ENCODE measurements around the gene GLP1R.

The GLP1R gene

DNA sequence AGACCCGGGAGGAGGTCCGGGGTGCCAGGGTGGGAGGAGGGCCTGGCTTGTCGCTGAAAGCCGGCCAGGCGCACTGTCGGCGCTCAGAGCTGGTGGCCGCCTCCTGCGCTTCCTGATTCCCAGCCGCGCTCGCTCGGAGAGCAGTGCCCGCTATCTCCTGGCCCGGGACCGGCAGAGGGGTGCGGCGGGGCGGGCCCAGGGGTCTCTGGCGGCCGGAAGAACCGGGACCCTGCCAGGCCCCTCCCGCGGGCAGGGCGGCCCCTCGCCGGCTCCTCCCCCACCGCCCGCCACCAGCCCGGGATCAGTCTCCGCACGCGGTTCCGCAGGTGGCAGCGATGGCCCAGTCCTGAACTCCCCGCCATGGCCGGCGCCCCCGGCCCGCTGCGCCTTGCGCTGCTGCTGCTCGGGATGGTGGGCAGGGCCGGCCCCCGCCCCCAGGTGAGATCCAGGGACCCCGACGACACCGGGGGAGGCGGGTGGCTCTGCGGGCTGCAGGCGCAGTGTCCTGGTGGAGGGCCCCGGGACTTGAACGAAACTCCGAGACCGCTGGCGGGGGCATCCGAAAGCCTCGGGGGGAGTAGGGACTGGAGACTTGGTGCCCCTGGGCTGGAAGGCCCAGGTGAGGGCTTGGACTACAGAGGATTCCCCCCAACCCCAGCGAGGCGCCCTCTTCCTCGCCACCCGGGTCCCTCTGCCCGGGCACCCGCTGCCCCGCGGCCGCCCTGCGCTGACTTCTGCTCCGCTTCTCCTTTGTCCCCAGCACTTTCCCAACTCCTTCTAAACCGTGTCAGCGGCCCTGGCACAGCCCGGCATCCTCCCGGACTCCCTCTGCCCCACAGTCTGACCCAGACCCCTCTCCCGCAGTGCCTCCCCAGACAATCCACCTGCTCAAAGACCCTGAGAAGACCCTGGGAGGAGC lies at the start of gene GLP1R:
Gene GLP1R (plus strand): TSS at position 301 of the 919 bp plus-strand sequence. CDS start 60 bp downstream, at position 361.
- DNase-seq: peak in 1 of 2 experiments; percentile 31

DNA sequence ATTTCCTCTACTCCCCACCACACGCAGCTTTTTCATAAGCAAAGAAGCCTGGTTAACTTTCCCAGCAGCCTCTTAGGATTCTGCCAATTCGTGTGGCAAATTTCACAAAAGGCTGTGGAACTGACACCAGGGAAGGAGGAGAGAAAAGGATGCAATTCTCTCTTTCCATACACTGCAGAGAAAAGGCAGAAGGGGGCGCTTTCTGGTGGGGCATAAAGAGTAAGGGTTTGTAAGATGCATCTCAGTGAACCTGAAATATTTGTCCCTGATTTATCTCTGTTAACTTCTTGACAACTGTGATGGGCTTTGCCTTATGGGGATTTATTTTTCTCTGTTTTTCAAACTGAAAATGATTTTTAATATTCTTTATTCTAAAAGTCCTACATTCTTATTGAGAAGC lies 45.5 kb upstream of the GLP1R start:
- peak; percentile 9 to 28 for DNase-seq

DNA sequence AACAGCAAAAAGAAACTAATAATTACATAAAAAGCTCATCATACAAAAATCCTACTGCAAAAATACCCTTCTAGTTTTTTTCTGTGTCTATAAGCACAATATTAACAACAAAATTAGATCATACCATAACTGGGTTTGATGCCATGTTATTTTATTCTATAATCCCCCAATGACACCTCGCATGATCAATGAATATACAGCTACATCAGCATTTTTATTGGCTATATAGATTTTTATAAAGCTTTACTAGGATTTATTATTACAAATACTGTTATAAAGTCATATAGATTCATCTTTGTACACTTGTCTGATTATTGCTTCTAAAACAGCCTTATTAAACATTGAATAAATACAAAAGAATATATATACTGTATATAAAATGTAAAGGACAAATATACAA lies 45.1 kb upstream of the GLP1R start:
- DNase-seq: no peak

DNA sequence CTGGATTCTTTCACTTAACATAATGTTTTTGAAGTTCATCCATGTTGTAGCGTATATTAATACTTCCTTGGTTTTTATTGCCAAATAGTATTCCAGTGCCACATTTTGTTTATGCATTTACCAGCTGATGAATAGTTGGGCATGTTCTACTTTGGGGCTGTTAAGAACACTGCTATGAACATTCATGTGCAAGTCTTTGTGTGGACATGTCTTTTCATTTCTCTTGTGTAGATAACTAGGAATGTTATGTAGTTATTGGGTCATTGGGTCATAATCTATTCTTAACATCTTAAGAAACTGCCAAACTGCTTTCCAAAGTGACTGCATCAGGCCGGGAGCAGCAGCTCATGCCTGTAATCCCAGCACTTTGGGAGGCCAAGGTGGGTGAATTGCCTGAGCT lies 43.8 kb upstream of the GLP1R start:
- no peak for DNase-seq

DNA sequence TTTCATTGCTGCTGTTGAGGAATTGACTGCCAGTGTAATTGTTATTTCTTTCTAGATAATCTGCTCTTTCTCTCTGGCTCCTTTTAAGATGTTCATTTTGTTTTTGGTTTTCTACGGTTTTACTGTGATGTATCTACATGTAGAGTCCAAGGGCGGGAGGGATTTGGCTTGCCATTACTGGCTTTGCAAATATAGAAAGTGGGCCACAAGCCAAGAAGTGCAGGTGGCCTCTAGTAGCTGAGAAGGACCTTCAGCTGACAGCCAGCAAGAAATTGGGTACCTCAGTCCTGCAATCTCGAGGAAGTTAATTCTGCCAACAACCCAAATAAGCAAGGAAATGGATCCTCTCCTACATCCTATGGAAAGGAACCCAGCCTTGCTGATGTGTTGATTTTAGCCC lies 42.8 kb upstream of the GLP1R start:
- no peak for DNase-seq

DNA sequence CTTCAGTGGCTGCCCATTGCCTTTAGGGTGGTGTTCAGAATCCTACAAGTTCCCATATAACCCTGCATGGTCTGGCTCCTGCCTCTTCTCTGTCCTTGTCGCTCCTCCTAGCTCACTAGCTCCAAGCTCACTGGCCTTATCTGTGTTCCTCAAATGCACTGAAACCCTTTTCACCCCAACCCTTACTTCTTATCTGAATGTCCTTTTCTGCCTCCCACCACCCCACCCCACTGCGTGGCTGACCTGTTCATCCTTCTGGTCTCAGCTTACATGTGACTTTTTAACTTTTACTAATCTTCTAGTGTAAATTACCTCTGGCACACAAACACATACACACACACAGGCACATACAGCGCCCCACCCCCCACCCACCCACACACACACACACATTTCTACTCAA lies 41.0 kb upstream of the GLP1R start:
- no peak for DNase-seq

DNA sequence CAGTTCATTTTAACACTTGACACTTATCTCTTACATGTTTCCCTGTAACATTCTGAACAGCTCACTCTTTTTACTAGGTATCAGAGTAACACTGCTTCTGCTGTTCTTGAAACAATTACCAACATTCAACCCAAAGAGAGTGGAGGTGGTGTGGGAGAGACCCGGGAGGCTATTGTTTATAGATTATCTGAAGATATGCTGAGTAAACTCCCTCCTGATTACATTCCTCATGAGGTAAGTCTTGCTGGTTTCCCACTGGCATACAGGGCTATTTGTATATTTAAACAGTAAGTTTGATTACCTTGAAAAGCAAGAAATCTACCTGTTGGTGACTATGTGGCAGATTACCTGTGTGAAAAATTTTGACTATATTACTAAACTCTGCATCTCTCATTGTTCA lies 39.8 kb upstream of the GLP1R start:
- no peak for DNase-seq

DNA sequence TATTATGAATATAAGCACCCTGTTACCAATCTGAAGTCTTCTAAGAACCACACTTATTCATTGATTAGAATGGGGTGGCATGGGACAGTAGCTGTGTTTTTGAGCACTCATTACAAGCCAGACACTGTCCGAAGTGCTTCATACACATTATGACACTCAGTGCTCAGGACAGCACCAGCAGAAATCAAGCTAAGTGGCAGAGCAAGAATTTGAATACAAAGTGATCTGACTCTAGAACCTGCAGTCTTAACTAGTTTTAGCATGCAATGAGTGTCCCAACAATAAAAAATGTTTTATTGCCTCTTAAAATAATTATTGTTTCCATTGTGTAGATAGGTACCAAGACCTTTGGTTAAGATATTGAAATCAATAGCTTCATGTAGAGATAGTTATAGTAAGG lies 39.1 kb upstream of the GLP1R start:
- DNase-seq: no peak

DNA sequence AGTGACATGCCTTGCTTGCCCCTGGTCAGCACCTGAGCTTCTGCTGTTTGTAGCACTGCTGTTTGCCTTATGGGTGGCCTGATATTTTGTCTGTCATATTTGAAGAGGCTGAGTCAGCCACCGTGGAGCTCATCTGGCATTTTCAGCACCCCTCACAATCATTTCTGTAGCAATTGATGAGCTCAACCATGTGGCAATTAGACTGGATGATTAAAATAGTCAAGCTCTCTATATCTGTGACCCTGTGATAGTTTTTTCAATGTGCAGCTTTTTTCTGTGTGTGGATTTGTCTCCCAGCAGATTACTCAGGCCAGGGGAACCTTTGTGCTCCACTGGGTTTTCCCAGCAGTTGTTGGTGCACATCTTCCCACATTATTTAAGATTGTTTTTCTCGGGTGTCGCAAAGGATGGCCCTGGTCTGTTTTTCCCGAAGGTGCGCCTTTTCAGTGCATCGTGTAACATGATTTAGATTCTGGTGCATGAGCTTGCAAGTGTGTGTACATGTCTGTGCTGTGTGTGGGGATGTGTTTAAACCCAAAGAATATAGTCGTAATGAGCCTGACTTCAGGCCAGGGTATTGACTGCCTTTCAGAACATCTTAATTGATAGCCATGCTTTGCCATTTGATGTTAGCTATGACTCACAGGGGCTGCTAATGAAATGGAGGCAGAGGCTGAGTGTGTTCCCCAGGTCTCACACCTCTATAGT lies 31.6 kb upstream of the GLP1R start:
- DNase-seq: no peak

DNA sequence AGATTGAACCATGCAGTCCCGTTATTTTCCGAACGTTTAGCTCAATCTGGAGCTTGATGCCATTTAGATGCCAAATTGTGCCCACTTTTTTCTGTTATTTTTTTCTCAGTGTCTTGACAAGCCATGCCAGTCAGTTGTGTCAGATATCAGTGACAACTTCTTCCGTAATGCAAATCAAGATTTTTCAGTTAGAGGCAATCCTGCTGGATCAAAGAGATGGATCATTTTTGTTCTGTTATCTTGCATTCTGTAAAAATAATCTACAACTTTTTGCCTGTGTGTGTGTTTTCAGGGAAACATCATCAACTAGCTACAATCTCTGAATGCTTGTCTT lies 31.1 kb upstream of the GLP1R start:
- DNase-seq: no peak

DNA sequence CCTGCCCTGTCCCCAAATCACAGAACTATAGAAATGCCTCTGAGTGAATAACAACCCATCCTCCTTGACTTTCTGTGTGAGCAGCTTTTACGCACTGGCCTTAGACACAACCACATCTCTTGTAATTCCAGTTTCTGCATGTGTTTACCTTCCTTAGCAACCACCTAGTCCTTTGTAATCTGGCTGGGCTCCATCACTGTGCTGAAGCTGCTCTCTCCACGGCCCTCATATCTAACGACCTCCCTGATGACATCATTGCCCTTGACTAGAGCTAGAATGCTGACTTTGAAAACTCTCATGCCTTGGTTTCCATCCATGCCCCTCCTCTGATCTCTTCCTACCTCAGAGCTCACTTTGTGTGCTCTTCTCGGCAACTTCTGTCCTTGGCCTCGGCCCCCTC lies 30.5 kb upstream of the GLP1R start:
- DNase-seq: no peak

DNA sequence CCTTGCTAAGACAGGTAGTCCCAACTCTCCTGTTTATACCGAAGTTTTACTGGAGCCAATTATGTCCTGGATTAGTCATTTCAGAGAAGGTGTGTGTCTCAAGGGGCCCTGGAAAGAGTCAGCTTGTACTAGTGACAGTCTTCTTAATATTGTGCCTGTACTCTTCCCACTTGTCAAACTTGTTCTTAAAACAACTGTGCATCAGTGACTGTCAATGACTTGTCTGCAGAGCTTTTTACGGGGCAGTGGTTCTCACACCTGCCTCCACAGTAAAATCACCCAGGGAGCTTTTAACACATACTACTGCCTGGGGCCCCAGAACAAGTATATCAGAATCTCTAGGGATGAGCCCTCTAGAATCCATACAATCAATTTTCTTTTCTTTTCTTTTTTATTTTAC lies 28.4 kb upstream of the GLP1R start:
- DNase-seq: no peak

DNA sequence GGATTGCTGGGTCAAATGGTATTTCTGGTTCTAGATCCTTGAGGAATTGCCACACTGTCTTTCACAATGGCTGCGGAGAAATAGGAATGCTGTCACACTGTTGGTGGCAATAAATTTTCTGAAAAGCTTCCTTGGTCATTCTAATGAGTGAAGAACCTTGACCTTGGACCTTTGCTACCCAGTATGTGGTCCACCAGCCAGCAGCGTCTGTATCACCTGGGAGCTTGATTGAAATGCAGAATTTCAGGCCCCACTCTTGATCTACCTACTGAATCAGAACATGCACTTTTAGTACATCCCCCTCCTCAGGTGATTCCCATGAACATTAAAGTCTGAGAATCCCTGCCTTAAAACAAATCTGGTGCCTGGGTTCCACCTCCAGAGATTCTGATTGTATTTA lies 27.5 kb upstream of the GLP1R start:
- no peak for DNase-seq

DNA sequence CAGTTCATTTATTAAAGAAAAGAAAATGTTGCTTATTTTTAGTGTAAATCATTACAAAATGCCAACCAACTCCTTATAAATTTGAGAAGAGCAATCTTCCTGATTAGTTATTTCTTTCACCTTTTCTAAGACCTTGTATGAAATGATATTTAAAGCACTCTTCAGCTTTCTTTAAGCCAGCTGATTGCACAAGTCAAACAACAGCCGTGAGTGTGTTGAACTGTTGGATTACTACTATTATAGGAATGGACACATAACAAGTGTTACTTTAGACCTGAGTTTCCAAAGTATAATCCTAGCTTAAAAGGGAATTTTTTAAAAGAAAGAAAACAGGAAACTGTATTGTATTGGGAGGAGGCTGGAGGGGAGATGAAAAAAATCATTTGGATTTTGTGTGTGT lies 26.8 kb upstream of the GLP1R start:
- no peak for DNase-seq

DNA sequence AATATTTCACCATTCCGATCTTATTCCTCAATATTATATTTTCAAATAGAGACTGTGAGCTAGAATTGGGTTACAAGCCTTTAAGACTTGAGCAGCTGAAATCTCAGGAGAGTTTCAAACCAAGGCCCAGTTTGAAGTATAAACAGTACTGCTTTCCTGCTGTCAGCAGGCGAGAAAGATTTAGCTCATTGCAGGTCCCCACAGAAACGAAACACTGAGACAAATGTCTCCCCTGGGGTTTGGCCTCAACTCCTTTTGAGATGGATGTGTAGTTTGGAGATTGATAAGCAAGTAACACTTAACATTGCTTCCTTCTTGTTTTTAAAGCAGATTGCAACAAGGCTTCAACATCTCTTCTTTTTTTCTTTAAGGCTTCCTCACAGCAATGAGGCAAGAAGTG lies 22.4 kb upstream of the GLP1R start:
- DNase-seq: no peak

DNA sequence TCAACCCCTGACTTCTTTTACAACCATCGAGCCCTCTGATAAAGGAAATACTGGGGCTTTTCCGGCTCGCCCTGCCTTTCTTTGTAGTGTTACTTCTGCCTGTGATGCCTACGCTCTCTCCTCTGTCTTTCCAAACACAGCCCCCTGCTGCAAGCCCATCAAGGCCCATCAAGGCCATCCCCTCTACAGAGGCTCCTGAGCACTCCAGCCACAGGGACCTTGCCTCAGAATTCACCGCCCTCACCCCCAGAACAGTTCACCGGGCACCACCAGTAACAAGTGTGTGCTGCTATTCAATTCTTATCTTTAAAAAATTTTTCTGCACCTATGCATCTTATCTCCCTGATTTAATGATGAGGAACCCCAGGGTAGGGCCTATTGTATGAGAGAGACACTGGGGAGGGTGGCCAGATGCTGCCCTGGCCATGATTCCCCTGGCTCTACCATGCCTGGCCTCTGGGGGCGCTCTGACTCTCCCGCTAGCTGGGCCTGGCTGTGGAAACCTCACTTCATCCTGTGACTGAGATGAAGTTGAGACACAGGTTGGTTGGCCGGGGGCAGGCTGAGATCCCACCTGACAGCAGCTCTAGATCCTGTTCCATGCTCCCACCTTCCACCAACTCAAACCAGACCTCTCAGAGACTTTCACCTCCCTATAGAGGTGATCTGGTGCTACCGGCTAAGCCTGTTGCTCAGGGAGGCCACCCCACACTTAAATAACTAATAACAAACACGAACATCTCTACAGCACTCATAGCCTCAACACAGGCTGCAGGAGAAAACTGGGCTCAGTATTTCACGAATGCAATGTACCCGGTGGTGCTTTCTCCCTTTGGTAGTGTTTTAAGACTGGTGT lies 19.2 kb upstream of the GLP1R start:
- peak; percentile 20 to 26 for DNase-seq

DNA sequence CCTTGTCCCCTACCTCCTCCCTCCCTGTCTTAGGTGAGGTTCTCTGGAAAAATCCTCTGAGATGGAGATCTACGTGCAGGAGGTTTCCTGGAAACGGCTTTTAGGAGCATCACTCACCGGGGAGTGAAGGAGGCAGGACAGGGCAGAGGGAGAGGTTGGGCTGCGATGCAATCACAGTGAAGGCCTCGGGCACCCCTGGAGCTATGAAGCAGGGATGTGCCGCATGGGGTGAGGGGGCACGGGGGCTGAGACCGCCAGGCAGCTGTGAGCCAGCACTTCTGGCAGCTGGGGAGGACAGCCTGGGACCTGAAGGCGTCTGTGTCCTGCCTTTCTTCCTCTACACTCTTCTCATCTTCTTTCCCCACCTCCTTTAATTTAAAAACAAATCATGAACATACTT lies 12.9 kb upstream of the GLP1R start:
- no peak for DNase-seq

DNA sequence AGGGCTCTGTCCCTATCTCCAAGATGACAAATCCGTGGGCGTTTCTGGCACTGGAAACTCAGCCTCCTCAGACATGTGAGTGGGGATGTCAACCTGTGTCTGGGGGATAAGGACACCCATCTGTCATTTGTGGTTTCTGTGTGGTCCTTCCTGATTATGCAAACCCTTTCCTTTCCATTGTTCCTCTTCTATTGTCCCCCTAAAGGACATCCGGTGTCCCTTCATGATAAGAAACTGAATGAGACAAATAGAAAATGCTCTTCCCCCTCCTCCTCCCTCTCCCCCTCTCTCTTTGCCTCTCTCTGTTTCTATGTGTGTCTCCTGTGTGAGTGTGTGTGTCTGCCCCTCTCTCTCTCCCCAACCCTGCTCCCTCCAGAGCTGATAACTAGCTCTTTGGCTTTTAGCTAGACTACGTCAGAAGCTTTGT lies 11.5 kb upstream of the GLP1R start:
- peak in 1 of 2 experiments; percentile 8 for DNase-seq

DNA sequence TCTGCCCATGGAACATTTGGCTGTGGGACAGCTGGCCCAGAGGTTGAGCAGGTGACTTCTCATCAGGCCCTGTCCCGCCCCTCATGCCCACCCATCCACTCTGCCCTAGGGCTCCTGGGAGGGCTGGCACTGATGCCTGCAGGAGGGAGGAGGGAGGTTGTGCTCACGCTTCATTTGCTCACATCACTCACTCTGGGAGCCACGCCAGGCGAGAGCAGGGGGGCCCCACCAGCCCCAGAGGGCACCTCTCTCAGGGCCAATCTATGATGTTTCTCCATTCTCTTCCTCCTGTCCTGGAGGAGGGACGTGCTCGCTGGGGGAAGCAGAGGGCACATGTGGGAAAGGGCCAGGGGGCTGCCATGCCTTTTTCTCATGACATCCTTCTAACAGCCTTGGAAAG lies 10.9 kb upstream of the GLP1R start:
- no peak for DNase-seq

DNA sequence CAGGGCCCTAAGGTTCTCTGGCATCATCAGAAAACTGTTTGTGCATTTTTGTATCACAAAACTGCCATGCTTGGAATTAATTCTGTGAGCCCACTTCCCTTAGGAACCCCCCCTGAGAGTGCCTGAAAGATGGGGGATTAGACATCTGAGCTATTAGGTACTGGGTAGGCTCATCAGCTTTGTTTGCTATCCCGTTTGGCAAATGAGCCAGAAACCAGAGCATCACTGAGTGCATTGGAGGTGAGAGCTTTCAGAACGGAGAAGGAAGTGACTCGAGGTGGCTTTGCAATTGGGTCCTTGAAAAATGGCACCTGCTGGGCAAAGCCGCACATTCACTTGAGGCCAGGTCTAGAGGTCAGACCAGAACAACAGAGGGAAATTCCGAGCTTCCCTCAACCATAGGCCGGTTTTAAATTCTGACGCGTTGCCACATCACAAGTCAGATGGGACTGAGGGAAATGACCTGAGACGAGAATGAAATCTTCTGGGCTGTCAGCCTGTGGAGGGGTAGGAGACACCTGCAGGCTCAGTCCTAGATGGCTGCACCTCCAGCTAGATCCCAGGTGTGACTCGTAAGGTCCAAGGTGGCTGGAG lies 8.4 kb upstream of the GLP1R start:
- no peak for DNase-seq

DNA sequence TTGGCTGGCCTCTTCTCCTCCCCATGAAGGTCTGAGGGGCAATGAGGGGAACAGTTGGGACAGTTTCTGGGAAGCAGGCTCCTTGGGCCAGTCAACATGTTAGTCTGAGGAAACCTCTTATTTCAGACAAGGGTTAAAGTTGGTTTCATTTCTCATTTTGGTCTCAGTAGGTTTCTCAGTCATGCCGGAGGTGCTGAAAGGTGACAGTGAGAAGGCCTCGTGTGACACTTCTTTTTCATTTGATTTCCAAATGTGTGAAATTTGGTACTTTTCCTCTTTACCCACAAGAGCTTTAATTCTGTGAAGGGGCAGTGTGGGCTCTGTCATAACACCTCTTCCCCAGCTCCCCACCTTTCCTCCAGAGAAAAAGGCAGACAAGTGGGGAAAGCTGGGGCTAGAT lies 7.5 kb upstream of the GLP1R start:
- DNase-seq: no peak

DNA sequence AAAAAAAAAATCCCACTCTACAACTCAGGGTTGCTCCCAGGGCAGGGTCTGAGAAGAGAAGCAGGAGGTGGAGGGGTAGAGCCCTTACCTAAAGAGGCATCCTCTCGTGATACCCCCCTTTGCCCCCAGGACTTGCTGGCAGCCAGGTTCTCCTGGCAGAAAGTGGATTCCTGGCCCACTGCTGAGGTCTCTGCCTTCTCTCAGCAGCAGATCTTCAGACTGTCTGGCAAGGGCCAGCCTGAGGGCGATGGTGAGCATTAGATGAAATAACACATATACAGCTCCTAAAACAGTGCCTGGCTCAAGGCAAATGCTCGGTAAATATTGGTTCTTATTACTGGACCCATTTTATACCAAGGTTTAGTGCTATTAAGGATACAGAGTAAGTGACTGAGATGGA lies 4.8 kb upstream of the GLP1R start:
- DNase-seq: no peak

DNA sequence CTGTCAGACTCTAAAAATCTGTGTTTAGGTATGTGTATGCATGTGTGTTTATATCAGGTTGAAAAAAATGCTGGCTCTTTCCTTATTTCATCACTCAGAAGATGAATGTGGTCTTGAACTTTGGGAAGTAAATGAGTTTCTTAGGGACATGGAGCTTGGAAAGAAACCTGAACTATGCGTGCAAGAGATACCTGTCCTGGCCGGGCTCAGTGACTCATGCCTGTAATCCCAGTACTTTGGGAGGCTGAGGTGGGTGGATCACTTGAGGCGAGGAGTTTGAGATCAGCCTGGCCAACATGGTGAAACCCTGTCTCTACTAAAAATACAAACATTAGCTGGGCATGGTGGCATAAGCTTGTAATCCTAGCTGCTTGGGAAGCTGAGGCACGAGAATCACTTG lies 4.4 kb upstream of the GLP1R start:
- no peak for DNase-seq

Data from NCI-H524 (cell line).